ENCODE measurements around the gene NDUFS7. TPM values are rescaled to one million over a fixed set of nuclear protein-coding genes. Genes with fewer than 3 reads are reported as not detected.

The NDUFS7 gene
- total and polyA plus RNA-seq, 2 donors (not counting 3 experiments of a cell fraction or from before 2014, with no cell fraction given): 101 to 224 TPM

GRCh38 chr19:1396768-1397679, 13.3 kb downstream of the NDUFS7 start:
- CTCF ChIA-PET: interaction anchor here (1.1 kb wide), 1 partner anchor 81 kb away, joined by 3 read pairs; no protein-coding TSS in a partner anchor
- no peak for FAIRE-seq
- H3K9ac ChIP-seq (replicated peaks; ENCODE audit: extremely low read depth, insufficient read depth, low read length): no peak overlapping the region

More at GRCh38 chr19:1396768-1397679, 13.3 kb downstream of the NDUFS7 start:
- no peak overlapping the region for H2AFZ ChIP-seq (ENCODE audit: low read depth, low read length)
- dilution Hi-C loops (cut with MboI; ENCODE audit: extremely low pct_ligation_motif_present, low sequenced_read_pairs): no loop called here
- no peaks in the 10 kb centered on the region for H4K20me1 ChIP-seq (replicated peaks; ENCODE audit: control insufficient read depth, extremely low read depth, insufficient read depth, low read length)
- H3K79me2 ChIP-seq (ENCODE audit: control insufficient read depth, insufficient read depth, low read length): no peaks in the 10 kb centered on the region
- H3K36me3 ChIP-seq (ENCODE audit: control insufficient read depth in 2 of 2, extremely low read depth in 1 of 2, insufficient read depth in 2 of 2, low read length in 2 of 2): peaks cover 0 to 5% of the 10 kb centered on the region in 2 experiments
- no peak for DNase-seq (ENCODE audit: low read depth, low spot score)
- intact Hi-C loops (cut with micrococcal nuclease): no loop called here
- H3K4me3 ChIP-seq (replicated peaks in 1 of 3; ENCODE audit: insufficient read depth in 1 of 3, low read depth in 1 of 3, low read length in 3 of 3): no peak overlapping the region
- no peaks in the 10 kb centered on the region for H3K9me1 ChIP-seq (replicated peaks; ENCODE audit: control insufficient read depth, extremely low read depth, insufficient read depth, low read length)
- TF ChIP-seq CTCF (IDR thresholded peaks at IDR 0.05; ENCODE audit: extremely low read depth in 1 of 2, insufficient read depth in 1 of 2, low read depth in 1 of 2, low read length in 2 of 2) (no peak), POLR2A (IDR thresholded peaks at IDR 0.05; ENCODE audit: low read depth, low read length) (no peak), MAX (IDR thresholded peaks at IDR 0.05; ENCODE audit: insufficient read depth, insufficient read length) (no peak), FOS (IDR thresholded peaks at IDR 0.05; ENCODE audit: borderline replicate concordance, insufficient read depth, low read length) (no peak), EZH2 (IDR thresholded peaks at IDR 0.05; ENCODE audit: borderline replicate concordance, low read depth, low read length, severe bottlenecking) (no peak), MYC (IDR thresholded peaks at IDR 0.05; ENCODE audit: low read depth, low read length) (no peak), JUN (IDR thresholded peaks at IDR 0.05; ENCODE audit: borderline replicate concordance, insufficient read depth, insufficient read length, low read depth) (no peak), POLR2AphosphoS5 (IDR thresholded peaks at IDR 0.05; ENCODE audit: insufficient read depth, low read depth, low read length) (no peak), GATA2 (IDR thresholded peaks at IDR 0.05; ENCODE audit: insufficient read depth, insufficient read length, low read depth, low read length) (no peak)
- no peak overlapping the region for H3K27ac ChIP-seq (ENCODE audit: insufficient read depth, low read depth, low read length)
- no TSS peak for BruUV-seq (replicated peaks)
- H3K4me2 ChIP-seq (ENCODE audit: insufficient read depth, low read length): no peak overlapping the region
- no peaks in the 10 kb centered on the region for H3K27me3 ChIP-seq (ENCODE audit: control insufficient read depth in 2 of 2, insufficient read depth in 2 of 2, low read length in 2 of 2)
- H3K4me1 ChIP-seq (ENCODE audit: control insufficient read depth, extremely low read depth, insufficient read depth, low read length): peaks cover 12% of the 10 kb centered on the region
- no peaks in the 10 kb centered on the region for H3K9me3 ChIP-seq (replicated peaks; ENCODE audit: control insufficient read depth, insufficient read depth, low read length)
- POLR2A ChIA-PET: no interaction called here
